CD4-positive, alpha-beta T cell (primary cell): ENCODE results near the gene TMEM163. TPM values are rescaled to one million over a fixed set of nuclear protein-coding genes. Genes with fewer than 3 reads are reported as not detected.

ENCODE experiments used
- ATAC-seq: fragments of 200-7000 bp; cut with Tn5 transposase; one replicate; pipeline ENCODE4 v1.10.0; 2022; ENCODE audit warnings: mild to moderate bottlenecking; ENCODE audit not compliant: poor library complexity
- CTCF ChIA-PET: fragments of 350-600 bp; sonication (Branson Sonifier 250); formaldehyde crosslinking; loops from one replicate; lab custom pipeline; 2021; ENCODE audit warnings: antibody characterized with exemption, inconsistent platforms; lab: Charles Lee
- POLR2A ChIA-PET: fragments of 350-600 bp; sonication (Branson Sonifier 250); formaldehyde crosslinking; loops from one replicate; lab custom pipeline; 2021; ENCODE audit warnings: antibody characterized with exemption, inconsistent platforms; lab: Charles Lee
- DNase-seq, 14 experiments: peaks; one replicate each; pipeline ENCODE4 v3.0.0-alpha.2; 2013 to 2020; ENCODE audit warnings: mixed read lengths in 2 of 14
- H3K27ac ChIP-seq, 2 donors: one replicate each; pipeline versions ENCODE4 v1.5.1 to v1.7.0; 2013; ENCODE audit warnings: low read length in 2 of 2, low read depth in 1 of 2, mild to moderate bottlenecking in 1 of 2
- H3K27me3 ChIP-seq, 2 experiments: 1 replicate in 1 of 2; 2 replicates in 1 of 2; pipeline versions ENCODE4 v1.6.1 to v1.7.0; 2013; ENCODE audit warnings: low read length in 2 of 2, control low read depth in 1 of 2, mild to moderate bottlenecking in 1 of 2, moderate library complexity in 1 of 2; ENCODE audit not compliant: insufficient read depth in 2 of 2, control insufficient read depth in 1 of 2
- H3K36me3 ChIP-seq: one replicate; pipeline ENCODE4 v1.6.1; 2013; ENCODE audit warnings: low read length, control low read depth; ENCODE audit not compliant: insufficient read depth
- H3K4me1 ChIP-seq: one replicate; pipeline ENCODE4 v1.6.1; 2013; ENCODE audit warnings: low read length, control low read depth; ENCODE audit not compliant: insufficient read depth
- H3K4me3 ChIP-seq: one replicate; pipeline ENCODE4 v1.5.1; 2013; ENCODE audit warnings: mild to moderate bottlenecking, low read length, moderate library complexity
- H3K9me3 ChIP-seq, 2 experiments: 1 replicate in 1 of 2; 2 replicates in 1 of 2; pipeline versions ENCODE4 v1.6.1 to v1.7.0; 2013; ENCODE audit warnings: low read length in 2 of 2, mild to moderate bottlenecking in 2 of 2, control low read depth in 1 of 2, moderate library complexity in 1 of 2; ENCODE audit not compliant: control insufficient read depth in 1 of 2, insufficient read depth in 1 of 2
- H3K27ac Mint-ChIP-seq: one replicate; pipeline ENCODE4 v1.8.0; 2020; ENCODE audit warnings: mixed read lengths
- H3K27me3 Mint-ChIP-seq: one replicate; pipeline ENCODE4 v1.8.0; 2021; ENCODE audit warnings: mixed read lengths
- H3K36me3 Mint-ChIP-seq: one replicate; pipeline ENCODE4 v1.8.0; 2021; ENCODE audit warnings: low read depth, mixed read lengths
- H3K4me1 Mint-ChIP-seq: one replicate; pipeline ENCODE4 v1.8.0; 2021; ENCODE audit warnings: low read depth, mixed read lengths
- H3K4me3 Mint-ChIP-seq: one replicate; pipeline ENCODE4 v1.8.0; 2020; ENCODE audit warnings: mild to moderate bottlenecking, mixed read lengths
- H3K9me3 Mint-ChIP-seq: one replicate; pipeline ENCODE4 v1.8.0; 2020; ENCODE audit warnings: mixed read lengths
- CTCF ChIP-seq: fragments of 200-600 bp; IDR thresholded peaks from one replicate; pipeline ENCODE4 v1.8.0; 2022; ENCODE audit warnings: antibody characterized with exemption, mild to moderate bottlenecking
- intact Hi-C, 2 experiments: fragments of 100-400 bp; cut with DNase I in 1 of 2; cut with micrococcal nuclease in 1 of 2; formaldehyde crosslinking; loops; one replicate each; pipeline versions ENCODE4 v1.15.1 to v1.9.0; 2023 to 2025; cut with DNase I, micrococcal nuclease
- total RNA-seq, 174 experiments: library from RNA in 2 of 174; stranded (reverse) in 2 of 174; gene quantifications; one replicate each; pipeline ENCODE4 v1.2.3 and lab custom pipeline; 2021 to 2026

Gene TMEM163
- total RNA-seq, 2 experiments from 2014 or later = 0.14 to 0.47 TPM

- H3K4me3 ChIP-seq = no peak overlapping the region
- CTCF ChIA-PET = interaction anchor here (1.3 to 1.4 kb wide), 2 partner anchors 9 to 10 kb away, joined by 3 to 4 read pairs; no protein-coding TSS in a partner anchor
- DNase-seq = peak in 1 of 14 experiments; percentile 19
Measured at GRCh38 chr2:134670955-134671354, 47.8 kb downstream of the TMEM163 start.

GRCh38 chr2:134669731-134670669, 48.8 kb downstream of the TMEM163 start:
- DNase-seq (peak in 13 of 14 experiments; percentile 42 to 94 (median 65)), ATAC-seq (peak; percentile 75)
- H3K9me3 ChIP-seq = no peaks in the 10 kb centered on the region
- Mint-ChIP-seq H3K36me3 (no peaks in the 10 kb centered on the region), H3K4me3 (peak overlapping the region; percentile 67), H3K9me3 (no peaks in the 10 kb centered on the region), H3K27ac (peak overlapping the region; percentile 85), H3K4me1 (peaks cover 81% of the 10 kb centered on the region), H3K27me3 (peaks cover 4% of the 10 kb centered on the region)
- peaks cover 62% of the 10 kb centered on the region for H3K4me1 ChIP-seq
- H3K27me3 ChIP-seq = no peaks in the 10 kb centered on the region
- no peaks in the 10 kb centered on the region for H3K36me3 ChIP-seq
- TF ChIP-seq CTCF = no peak
- ChIA-PET POLR2A (interaction anchor here (0.7 to 4.0 kb wide), 11 partner anchors 10 to 861 kb away, joined by 3 to 47 read pairs (median 5); partner anchors contain the start of genes CCNT2, R3HDM1, TMEM163 and ZRANB3), CTCF (interaction anchor here (1.3 to 1.4 kb wide), 2 partner anchors 9 to 10 kb away, joined by 3 to 4 read pairs; no protein-coding TSS in a partner anchor)
- intact Hi-C loops = loop anchor here (1.0 to 10.0 kb wide), 6 partner anchors 9 to 1715 kb away; partner anchors contain the start of genes CCNT2 (in 1 of the 2) and TMEM163 (in 1 of the 2)
- peak overlapping the region; percentile 15 for H3K4me3 ChIP-seq
- H3K27ac ChIP-seq = peak overlapping the region; percentile 21 to 58

More at GRCh38 chr2:134670955-134671354, 47.8 kb downstream of the TMEM163 start:
- Mint-ChIP-seq H3K9me3 (no peaks in the 10 kb centered on the region), H3K36me3 (no peaks in the 10 kb centered on the region), H3K27me3 (peaks cover 4% of the 10 kb centered on the region), H3K27ac (peak overlapping the region; percentile 85), H3K4me1 (peaks cover 78% of the 10 kb centered on the region), H3K4me3 (peak overlapping the region; percentile 18)
- no peaks in the 10 kb centered on the region for H3K9me3 ChIP-seq
- peaks cover 57% of the 10 kb centered on the region for H3K4me1 ChIP-seq
- H3K36me3 ChIP-seq = no peaks in the 10 kb centered on the region
- peak overlapping the region; percentile 21 to 58 for H3K27ac ChIP-seq
- POLR2A ChIA-PET = interaction anchor here (0.7 to 4.0 kb wide), 10 partner anchors 9 to 860 kb away, joined by 3 to 47 read pairs (median 5); partner anchors contain the start of genes CCNT2, R3HDM1, TMEM163 and ZRANB3
- TF ChIP-seq CTCF = no peak
- no peaks in the 10 kb centered on the region for H3K27me3 ChIP-seq
- no peak for ATAC-seq
- intact Hi-C loops = loop anchor here (1.0 to 10.0 kb wide), 4 partner anchors 8 to 1714 kb away; partner anchors contain the start of gene TMEM163 (in 1 of the 2)

GRCh38 chr2:134668821-134669220, 50.0 kb downstream of the TMEM163 start:
- H3K27me3 ChIP-seq = no peaks in the 10 kb centered on the region
- intact Hi-C loops = loop anchor here in 1 of 2 experiments (1.0 to 5.0 kb wide), 2 partner anchors 38 to 249 kb away; partner anchors contain the start of gene CCNT2
- H3K27ac Mint-ChIP-seq = peak overlapping the region; percentile 85
- DNase-seq = peak; percentile 61 to 93 (median 79)
- ChIA-PET CTCF (interaction anchor here (1.0 kb wide), 1 partner anchor 10 kb away, joined by 5 read pairs; no protein-coding TSS in a partner anchor), POLR2A (interaction anchor here (0.6 to 4.0 kb wide), 7 partner anchors 8 to 605 kb away, joined by 3 to 47 read pairs (median 5); no protein-coding TSS in a partner anchor)
- no peaks in the 10 kb centered on the region for H3K36me3 Mint-ChIP-seq
- TF ChIP-seq CTCF = no peak
- H3K9me3 Mint-ChIP-seq = no peaks in the 10 kb centered on the region
- H3K4me3 ChIP-seq = no peak overlapping the region
- peak; percentile 72 for ATAC-seq
- H3K36me3 ChIP-seq = no peaks in the 10 kb centered on the region
- peak overlapping the region; percentile 69 for H3K4me3 Mint-ChIP-seq
- H3K27ac ChIP-seq = peak overlapping the region in 1 of 2 donors; percentile 36
- peaks cover 86% of the 10 kb centered on the region for H3K4me1 Mint-ChIP-seq
- peaks cover 62% of the 10 kb centered on the region for H3K4me1 ChIP-seq
- peaks cover 4% of the 10 kb centered on the region for H3K27me3 Mint-ChIP-seq
- no peaks in the 10 kb centered on the region for H3K9me3 ChIP-seq
